K562 (cell line): ENCODE data around the gene ING1. TPM values are rescaled to one million over a fixed set of nuclear protein-coding genes. Genes with fewer than 3 reads are reported as not detected.

Experiments used
- ARID4B ChIP-seq: sonication (generic); formaldehyde crosslinking; IDR thresholded peaks from 2 replicates; pipeline ENCODE4 v1.8.0; 2022; ENCODE audit warnings: mild to moderate bottlenecking, missing genetic modification reagents
- ATF7 ChIP-seq: fragments of 450-650 bp; IDR thresholded peaks from 2 replicates; pipeline ENCODE4 v1.7.1; 2014; ENCODE audit warnings: mild to moderate bottlenecking, moderate library complexity
- FOSL1 ChIP-seq: fragments of 200-800 bp; sonication (Bioruptor generic); conservative IDR thresholded peaks from 2 replicates; pipeline ENCODE4 v1.6.1; 2016; ENCODE audit warnings: missing genetic modification characterization, missing compliant biosample characterization
- FOXA3 ChIP-seq, 2 experiments: fragments of 450-650 bp in 1 of 2; sonication (generic) in 1 of 2; formaldehyde crosslinking; IDR thresholded peaks in 1 of 2; conservative IDR thresholded peaks in 1 of 2; 2 replicates each; pipeline versions ENCODE4 v1.4.0 to v1.8.0; 2020 to 2022; ENCODE audit warnings: mild to moderate bottlenecking in 2 of 2, missing genetic modification reagents in 1 of 2
- NR2F6 ChIP-seq: fragments of 450-650 bp; formaldehyde crosslinking; IDR thresholded peaks from 2 replicates; pipeline ENCODE4 v1.4.0; 2020; ENCODE audit warnings: mild to moderate bottlenecking
- polyA plus RNA-seq, 8 experiments: library from polyadenylated mRNA; depleted of rRNA in 4 of 8; stranded (reverse) in 5 of 8; unstranded in 3 of 8; fragments of >200 nt; fragmentation: Nextera tagmentation in 2 of 8; fragmentation: Illumina TruSeq in 1 of 8; extraction: Ambion mirVana in 2 of 8; extraction: Trizol in 1 of 8; gene quantifications; 2 replicates each; pipeline versions ENCODE4 v1.2.1 to v1.2.3, GENCODE V29; 2011 to 2014; ENCODE audit warnings: inconsistent platforms in 1 of 8, missing spikeins in 1 of 8
- total RNA-seq, 7 experiments: library from RNA; depleted of rRNA in 6 of 7; stranded (reverse); fragments of >200 nt in 6 of 7; fragmentation: Illumina TruSeq in 2 of 7; extraction: Trizol in 2 of 7; gene quantifications; 2 replicates each; pipeline versions ENCODE4 v1.2.1 to v1.2.3, GENCODE V29; 2011 to 2021; ENCODE audit warnings: low replicate concordance in 1 of 7
- TF ChIP-seq, protein P1 (sequence below): sonication (generic); formaldehyde crosslinking; IDR thresholded peaks from 2 replicates; pipeline ENCODE4 v1.8.1; 2023; ENCODE audit warnings: mild to moderate bottlenecking, missing genetic modification reagents

Gene ING1
- total and polyA plus RNA-seq, 9 of the 15 experiments (the other 6 are each of a cell fraction or from before 2014, with no cell fraction given), result 1.0 to 20.1 (median 8.2) TPM

DNA sequence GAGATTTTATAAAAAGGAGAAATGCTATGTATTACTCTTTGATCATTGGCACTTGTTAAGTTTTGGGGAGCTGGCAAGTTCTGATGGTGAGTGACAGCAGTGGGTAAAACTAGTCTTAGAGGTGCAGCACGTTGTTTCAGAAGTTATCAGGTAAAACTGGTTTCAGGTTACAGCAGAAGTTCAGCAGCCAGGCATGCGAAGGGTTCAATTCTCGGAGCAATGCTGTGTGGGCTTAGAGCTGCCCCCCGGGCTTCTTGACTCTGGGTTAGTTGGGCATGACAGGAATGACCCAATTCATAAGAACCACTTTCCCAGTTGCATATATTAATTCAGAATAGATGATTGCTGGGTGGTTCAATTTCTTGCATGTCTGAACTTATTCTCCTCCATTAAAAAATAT, 34.8 kb downstream of the ING1 start (continued):
- TF ChIP-seq, protein P1, sequence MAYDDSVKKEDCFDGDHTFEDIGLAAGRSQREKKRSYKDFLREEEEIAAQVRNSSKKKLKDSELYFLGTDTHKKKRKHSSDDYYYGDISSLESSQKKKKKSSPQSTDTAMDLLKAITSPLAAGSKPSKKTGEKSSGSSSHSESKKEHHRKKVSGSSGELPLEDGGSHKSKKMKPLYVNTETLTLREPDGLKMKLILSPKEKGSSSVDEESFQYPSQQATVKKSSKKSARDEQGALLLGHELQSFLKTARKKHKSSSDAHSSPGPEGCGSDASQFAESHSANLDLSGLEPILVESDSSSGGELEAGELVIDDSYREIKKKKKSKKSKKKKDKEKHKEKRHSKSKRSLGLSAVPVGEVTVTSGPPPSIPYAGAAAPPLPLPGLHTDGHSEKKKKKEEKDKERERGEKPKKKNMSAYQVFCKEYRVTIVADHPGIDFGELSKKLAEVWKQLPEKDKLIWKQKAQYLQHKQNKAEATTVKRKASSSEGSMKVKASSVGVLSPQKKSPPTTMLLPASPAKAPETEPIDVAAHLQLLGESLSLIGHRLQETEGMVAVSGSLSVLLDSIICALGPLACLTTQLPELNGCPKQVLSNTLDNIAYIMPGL (CRISPR knock-in tag), result no peak
- no peak for TF ChIP-seq FOXA3 (CRISPR knock-in tag; conservative IDR thresholded peaks at IDR 0.05 in 1 of 2, IDR thresholded peaks at IDR 0.05 in 1 of 2)
- no peak for TF ChIP-seq FOSL1
- TF ChIP-seq NR2F6 (CRISPR knock-in tag), result no peak
- no peak for TF ChIP-seq ARID4B (CRISPR knock-in tag)
- no peak for TF ChIP-seq ATF7
- TF ChIP-seq, all 486 proteins: peak for 0
